ENCODE measurements around the gene LRP8.
A peak's percentile ranks its signal among the peaks of the same experiment; 100 is the strongest.
"Not testable (repeated sequence)": the region's sequence is repeated elsewhere in the genome, so short reads cannot be mapped to it uniquely, and the experiment has no call there.

Gene LRP8

DNA sequence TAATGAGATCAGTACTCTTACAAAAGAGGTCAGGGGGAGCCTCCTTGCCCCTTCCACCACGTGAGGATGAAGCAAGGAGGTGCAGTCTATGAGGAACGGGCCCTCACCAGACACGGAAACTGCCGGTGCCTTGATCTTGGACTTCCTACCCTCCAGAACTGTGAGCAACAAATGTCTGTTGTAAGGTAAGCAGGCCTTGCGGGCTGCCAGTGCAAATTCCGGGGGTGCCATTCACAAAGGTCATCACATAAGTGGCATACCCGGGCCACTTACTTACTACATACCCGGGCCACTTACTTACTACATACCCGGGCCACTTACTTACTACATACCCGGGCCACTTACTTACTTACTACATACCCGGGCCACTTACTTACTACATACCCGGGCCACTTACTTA, 44.7 kb downstream of the LRP8 start:
- not testable (repeated sequence) for DNase-seq (ENCODE audit: low read depth)

DNA sequence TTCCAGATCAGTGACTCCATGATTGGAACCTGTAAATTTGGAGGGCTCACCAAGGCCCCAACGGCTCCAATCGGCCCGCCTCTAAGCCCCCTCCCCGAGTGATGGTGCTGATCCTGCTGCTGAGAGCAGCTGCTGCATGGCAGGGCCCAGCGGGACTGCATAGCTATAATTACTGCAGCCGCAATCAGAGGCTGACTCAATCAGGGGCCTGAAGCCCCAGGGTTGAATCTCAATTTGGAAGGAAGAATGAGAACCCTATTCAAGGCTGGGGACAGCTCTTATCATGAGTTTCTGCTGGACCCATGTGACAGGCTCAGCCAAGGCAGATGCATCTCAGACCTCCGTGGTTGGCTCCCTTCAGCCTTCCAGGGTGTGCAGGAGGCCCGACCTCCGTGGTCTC, 46.7 kb downstream of the LRP8 start:
- no peak for DNase-seq (ENCODE audit: low read depth)

- no peak for DNase-seq (ENCODE audit: low read depth)
These were observed 47.4 kb downstream of the LRP8 start for GRCh38 chr1:53280496-53280895.

- no peak for DNase-seq (ENCODE audit: low read depth)
These were observed 48.3 kb downstream of the LRP8 start for GRCh38 chr1:53279296-53280200.

GRCh38 chr1:53278298-53278725, 49.6 kb downstream of the LRP8 start:
- peak; percentile 59 for DNase-seq (ENCODE audit: low read depth)

- DNase-seq (ENCODE audit: low read depth): no peak
These were observed 50.5 kb downstream of the LRP8 start for GRCh38 chr1:53277326-53277725.

DNA sequence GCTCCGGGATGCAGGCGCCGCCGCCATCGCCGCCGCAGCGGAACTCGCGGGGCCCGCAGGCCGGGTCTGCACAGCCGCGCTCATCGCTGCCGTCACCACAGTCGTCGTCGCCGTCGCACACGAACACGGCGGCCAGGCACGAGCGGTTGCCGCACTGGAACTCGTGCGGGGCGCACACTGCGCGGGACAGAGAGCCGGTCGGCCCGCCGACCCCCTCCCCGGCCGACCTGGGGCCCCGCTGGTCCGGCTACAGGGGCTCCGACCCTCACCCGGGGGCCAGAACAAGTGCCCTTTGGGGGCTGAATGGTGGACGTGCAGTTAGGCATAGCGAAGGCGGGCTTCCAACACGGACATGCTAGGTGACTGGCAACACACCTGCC, 51.0 kb downstream of the LRP8 start:
- no peak for DNase-seq (ENCODE audit: low read depth)

- no peak for DNase-seq (ENCODE audit: low read depth)
These were observed 51.5 kb downstream of the LRP8 start for GRCh38 chr1:53276153-53276901.

GRCh38 chr1:53275566-53275965, 52.3 kb downstream of the LRP8 start:
- DNase-seq (ENCODE audit: low read depth): no peak

DNA sequence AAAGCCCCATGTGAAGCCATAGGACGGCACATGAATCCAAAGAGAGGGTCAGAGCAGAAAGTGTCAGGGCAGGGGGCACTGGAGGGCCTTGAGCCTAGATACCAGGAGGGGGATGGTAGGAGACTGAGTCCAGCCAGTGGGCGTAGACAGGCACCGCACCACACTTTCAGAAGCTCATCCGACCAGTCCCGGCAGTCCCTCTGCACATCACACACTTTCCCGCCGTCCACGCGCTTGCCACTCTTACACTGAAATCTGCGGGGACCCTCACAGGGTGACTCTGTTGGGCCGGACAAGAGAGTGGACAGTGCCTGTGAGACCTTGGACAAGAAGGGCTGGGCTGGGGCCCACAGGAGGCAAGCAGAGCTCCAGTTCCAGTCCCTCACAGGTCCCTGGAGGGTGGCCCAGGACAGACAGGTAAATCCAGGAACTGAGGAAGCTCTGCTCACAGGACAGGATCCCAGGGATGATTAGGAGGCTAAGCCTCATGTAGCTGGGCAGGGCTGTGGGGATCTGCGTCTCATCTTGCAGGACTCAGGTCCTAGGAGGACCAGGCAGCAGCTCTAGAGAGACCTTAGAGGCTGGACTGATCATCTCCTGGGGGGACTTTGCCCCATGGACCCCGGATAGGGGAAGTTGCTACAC, 53.2 kb downstream of the LRP8 start:
- no peak for DNase-seq (ENCODE audit: low read depth)

GRCh38 chr1:53274026-53274425, 53.8 kb downstream of the LRP8 start:
- no peak for DNase-seq (ENCODE audit: low read depth)

DNA sequence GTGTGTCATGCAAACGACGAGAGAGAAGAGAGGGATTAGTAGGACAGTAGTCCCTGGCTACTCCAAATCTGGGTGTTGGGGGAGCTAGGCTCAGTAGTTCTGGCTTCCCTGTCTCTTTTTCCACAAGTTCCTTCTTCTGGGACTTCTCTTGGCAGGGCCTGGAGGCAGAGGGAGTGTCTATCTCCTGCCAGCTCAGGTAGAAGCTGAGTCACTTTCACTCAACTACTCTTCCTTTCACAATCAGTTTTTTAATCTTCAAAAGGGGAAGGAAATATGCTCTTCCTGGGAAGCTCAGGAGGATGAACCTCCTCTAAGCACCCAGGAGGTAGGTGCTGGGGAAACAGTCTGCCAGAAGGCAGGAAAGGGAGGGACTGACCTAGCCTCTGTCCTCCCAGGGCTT, 54.3 kb downstream of the LRP8 start:
- no peak for DNase-seq (ENCODE audit: low read depth)

DNA sequence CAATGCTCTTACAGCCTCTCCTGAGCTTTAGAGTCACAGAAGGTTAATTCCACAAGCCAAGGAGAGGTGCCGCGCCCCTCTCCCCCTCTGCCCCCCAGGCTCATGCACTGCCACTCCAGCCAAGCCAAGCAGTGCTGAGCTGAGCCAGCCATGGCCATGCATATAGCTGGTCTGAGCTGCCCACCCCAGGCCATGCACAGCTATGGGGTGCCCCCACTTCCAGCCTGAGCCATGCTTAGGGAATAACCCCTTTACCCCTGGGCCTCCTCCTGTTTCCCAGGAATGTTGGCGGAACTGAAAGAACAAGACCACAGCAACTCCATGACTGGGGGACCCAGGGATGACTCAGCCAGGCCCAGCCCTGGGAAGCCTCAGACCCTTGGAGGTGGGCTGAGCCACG, 55.5 kb downstream of the LRP8 start:
- no peak for DNase-seq (ENCODE audit: low read depth)

DNA sequence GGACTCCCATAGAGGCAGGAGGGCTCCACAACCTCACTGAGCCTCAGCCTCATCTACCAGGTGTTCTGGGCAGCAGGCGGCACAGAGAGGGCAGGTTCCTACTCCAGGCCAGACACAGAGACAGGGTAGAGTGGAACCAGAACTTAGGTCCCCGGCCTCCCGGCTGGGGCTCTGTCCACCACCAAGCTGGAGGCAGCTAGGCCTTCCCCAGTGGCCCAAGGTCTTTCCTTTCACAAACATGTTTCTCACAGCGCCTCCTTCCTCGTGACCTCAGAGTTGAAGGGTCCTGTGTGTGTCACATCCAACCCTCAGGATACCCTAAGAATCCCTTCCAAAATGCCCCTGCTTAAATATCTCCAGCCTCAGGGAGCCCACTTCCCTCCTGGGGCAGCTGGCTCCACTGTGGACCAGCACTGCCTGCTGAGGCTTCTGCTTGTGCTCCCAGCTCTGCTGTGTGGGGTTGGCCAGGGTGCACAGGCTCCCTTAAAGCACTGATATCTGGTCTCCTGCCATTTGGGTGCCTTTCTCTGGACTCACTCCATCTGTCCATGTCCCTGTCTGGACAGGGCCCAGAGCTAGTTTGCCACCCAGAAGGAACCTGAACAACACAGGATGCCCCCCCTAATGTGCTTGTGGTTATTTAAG, 56.3 kb downstream of the LRP8 start:
- no peak for DNase-seq (ENCODE audit: low read depth)

DNA sequence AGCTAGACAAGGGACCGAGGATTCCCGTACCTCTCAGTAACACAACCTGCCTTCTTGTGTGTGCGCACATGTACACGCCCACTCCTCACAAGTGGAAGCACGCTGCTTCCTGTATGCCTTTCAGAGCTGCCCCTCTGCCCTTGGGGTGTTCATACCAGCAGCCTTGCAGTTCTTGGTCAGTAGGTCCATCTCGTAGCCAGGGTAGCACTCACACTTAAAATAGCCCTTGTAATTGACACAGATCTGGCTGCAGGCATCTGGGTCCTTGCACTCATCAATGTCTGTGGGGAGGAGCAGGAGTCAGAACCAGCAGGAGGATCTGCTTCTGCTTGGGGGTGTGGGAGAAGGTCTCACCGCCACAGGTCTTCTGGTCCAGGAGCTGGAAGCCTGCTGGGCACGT, 57.0 kb downstream of the LRP8 start:
- DNase-seq (ENCODE audit: low read depth): no peak

DNA sequence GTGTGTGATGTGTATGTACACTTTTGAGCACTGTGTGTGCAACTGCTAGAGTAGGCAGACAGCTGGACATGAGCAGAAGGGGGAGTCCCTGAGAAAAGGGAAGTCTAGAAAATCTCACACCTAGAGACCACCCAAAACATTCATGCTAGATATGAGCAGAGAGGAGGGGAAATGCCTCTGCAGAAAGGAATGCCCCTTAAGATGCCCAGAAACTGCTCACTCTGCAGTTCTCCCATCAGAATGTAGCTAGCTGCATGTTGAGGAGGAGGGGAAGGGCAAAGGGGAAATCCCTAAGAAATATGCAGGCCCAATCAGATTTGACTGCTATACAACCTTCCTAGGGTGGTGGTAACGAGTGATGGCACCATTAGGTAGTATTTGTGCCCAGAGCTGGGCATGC, 57.8 kb downstream of the LRP8 start:
- no peak for DNase-seq (ENCODE audit: low read depth)

GRCh38 chr1:53267761-53268160, 60.1 kb downstream of the LRP8 start:
- DNase-seq (ENCODE audit: low read depth): no peak

GRCh38 chr1:53266038-53266437, 61.8 kb downstream of the LRP8 start:
- DNase-seq (ENCODE audit: low read depth): no peak

- DNase-seq (ENCODE audit: low read depth): no peak
These were observed 62.3 kb downstream of the LRP8 start for GRCh38 chr1:53265581-53265980.

DNA sequence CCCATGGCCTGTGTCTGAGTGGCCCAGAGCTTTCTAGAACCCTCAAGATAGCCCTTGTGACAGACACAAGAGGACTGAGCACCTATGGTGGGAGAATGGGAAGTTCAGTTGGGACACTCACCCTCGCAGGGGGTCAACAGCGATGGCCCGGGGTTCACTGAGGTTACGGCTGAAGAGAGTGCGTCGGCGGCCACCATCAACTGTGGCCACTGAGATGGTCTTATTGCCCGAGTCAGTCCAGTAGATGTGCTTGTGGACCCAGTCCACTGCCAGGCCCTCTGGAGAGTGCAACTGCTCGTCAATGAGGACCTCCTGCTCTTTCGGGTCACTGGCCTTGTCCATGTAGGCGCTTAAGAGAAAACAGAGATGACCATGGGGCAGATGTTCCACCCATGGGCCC, 63.8 kb downstream of the LRP8 start:
- DNase-seq (ENCODE audit: low read depth): no peak

DNA sequence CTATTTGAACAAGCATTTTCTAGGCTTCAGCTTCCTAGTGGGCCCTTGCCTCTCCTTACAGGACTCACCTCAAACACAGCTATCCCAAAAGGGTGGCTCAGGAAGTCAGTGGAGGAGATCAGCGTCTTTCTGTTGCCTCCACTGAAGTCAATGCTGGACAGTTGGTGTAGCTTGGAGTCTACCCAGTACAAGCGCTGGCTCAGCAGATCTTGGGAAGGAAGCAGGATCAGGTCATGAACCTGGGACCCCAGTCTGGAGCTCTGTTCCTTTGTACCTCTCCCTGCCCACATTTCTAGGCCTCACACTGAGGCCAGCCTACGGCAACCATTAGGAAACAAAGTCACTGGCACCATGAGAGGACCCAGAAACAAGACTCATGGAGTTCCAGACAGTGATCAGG, 65.9 kb downstream of the LRP8 start:
- DNase-seq (ENCODE audit: low read depth): no peak

DNA sequence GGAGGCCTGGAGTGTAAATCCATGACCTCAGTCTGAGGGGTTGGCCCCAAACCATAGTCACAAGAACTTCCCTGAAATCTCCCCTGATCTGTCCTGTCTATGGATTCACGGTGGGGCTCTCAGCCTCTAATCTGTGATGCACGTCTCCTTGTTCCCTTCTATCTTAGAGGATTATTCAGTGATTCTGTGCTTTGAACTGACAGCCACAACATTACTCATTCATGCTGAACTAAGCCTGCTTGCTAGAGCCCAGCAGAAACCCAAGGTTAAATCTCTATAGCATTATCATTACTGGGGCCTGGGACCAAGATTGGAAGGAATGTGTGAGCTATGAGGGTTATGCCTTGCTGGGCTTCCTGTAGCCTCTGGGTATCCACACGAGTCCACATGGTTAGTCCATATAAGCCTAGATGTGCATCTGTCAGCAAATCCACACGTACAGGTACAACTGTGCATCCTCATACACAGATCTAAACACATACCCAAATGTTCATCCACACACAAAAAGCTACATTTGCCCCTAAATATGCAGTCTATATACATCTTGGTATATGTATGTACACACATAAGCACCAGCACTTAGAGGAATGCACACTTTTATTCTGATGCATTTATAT, 67.1 kb downstream of the LRP8 start:
- DNase-seq (ENCODE audit: low read depth): no peak

Data from stimulated activated CD8-positive, alpha-beta memory T cell treated with anti-CD3 and anti-CD28 coated beads, Interleukin-15, amount 100 ng/mL, for 1 hour (primary cell).